HEK293T (cell line): ENCODE measurements around the gene RAPGEF4.

Experiments used
- CTCF ChIA-PET: fragments of 350-600 bp; formaldehyde crosslinking; extraction: SDS; loops from one replicate; lab custom pipeline; 2021; ENCODE audit warnings: antibody characterized with exemption, inconsistent platforms; lab: Yijun Ruan, JAX
- POLR2A ChIA-PET: fragments of 350-600 bp; formaldehyde crosslinking; extraction: SDS; loops from one replicate; lab custom pipeline; 2020; ENCODE audit warnings: antibody characterized with exemption, inconsistent platforms; lab: Yijun Ruan, JAX
- DNase-seq: peaks from one replicate; pipeline ENCODE4 v3.0.0; 2012; ENCODE audit warnings: mixed read lengths; ENCODE audit errors: extremely low spot score
- ARNT ChIP-seq: fragments of 450-650 bp; IDR thresholded peaks from 2 replicates; pipeline ENCODE4 v1.6.1; 2017; ENCODE audit warnings: mild to moderate bottlenecking
- BHLHE40 ChIP-seq: fragments of 450-650 bp; IDR thresholded peaks from 2 replicates; pipeline ENCODE4 v1.6.1; 2016; ENCODE audit warnings: mild to moderate bottlenecking, moderate library complexity, borderline replicate concordance
- CTBP1 ChIP-seq: fragments of 450-650 bp; IDR thresholded peaks from 2 replicates; pipeline ENCODE4 v1.6.1; 2016; ENCODE audit warnings: borderline replicate concordance
- ELF4 ChIP-seq: fragments of 450-650 bp; IDR thresholded peaks from 2 replicates; pipeline ENCODE4 v1.6.1; 2017; ENCODE audit warnings: antibody characterized with exemption
- FOXA1 ChIP-seq: fragments of 450-650 bp; IDR thresholded peaks from 2 replicates; pipeline ENCODE4 v1.6.1; 2016; ENCODE audit warnings: mild to moderate bottlenecking
- FOXK2 ChIP-seq: fragments of 450-650 bp; IDR thresholded peaks from 2 replicates; pipeline ENCODE4 v1.6.1; 2016; ENCODE audit warnings: mild to moderate bottlenecking
- FOXM1 ChIP-seq: fragments of 450-650 bp; IDR thresholded peaks from 2 replicates; pipeline ENCODE4 v1.6.1; 2017; ENCODE audit warnings: mild to moderate bottlenecking, borderline replicate concordance
- HDGF ChIP-seq: fragments of 450-650 bp; IDR thresholded peaks from 2 replicates; pipeline ENCODE4 v1.6.1; 2017; ENCODE audit warnings: antibody characterized with exemption, borderline replicate concordance
- L3MBTL2 ChIP-seq: fragments of 450-650 bp; conservative IDR thresholded peaks from 2 replicates; pipeline ENCODE4 v1.6.1; 2016; ENCODE audit warnings: mild to moderate bottlenecking
- LEF1 ChIP-seq: fragments of 450-650 bp; IDR thresholded peaks from 2 replicates; pipeline ENCODE4 v1.6.1; 2017; ENCODE audit warnings: mild to moderate bottlenecking, borderline replicate concordance
- PKNOX1 ChIP-seq: fragments of 450-650 bp; IDR thresholded peaks from 2 replicates; pipeline ENCODE4 v1.6.1; 2016
- SP1 ChIP-seq: fragments of 450-650 bp; IDR thresholded peaks from 2 replicates; pipeline ENCODE4 v1.6.1; 2017
- SUZ12 ChIP-seq: fragments of 450-650 bp; IDR thresholded peaks from 2 replicates; pipeline ENCODE4 v1.6.1; 2016; ENCODE audit warnings: mild to moderate bottlenecking
- TARDBP ChIP-seq: fragments of 450-650 bp; IDR thresholded peaks from 2 replicates; pipeline ENCODE4 v1.6.1; 2016
- ZNF384 ChIP-seq: fragments of 450-650 bp; IDR thresholded peaks from 2 replicates; pipeline ENCODE4 v1.6.1; 2016

RAPGEF4 gene

GRCh38 chr2:173048522-173048896 is 312.9 kb downstream of the RAPGEF4 start:
- TF ChIP-seq ELF4: no peak
- no peak for TF ChIP-seq SP1
- no peak for TF ChIP-seq ZNF384
- TF ChIP-seq HDGF: no peak
- TF ChIP-seq L3MBTL2: no peak
- no peak for TF ChIP-seq BHLHE40
- no peak for TF ChIP-seq CTBP1
- no peak for TF ChIP-seq PKNOX1
- no peak for TF ChIP-seq LEF1
- ChIA-PET POLR2A (no interaction called here), CTCF (interaction anchor here (0.6 kb wide), 1 partner anchor 10 kb away, joined by 3 read pairs; no protein-coding TSS in a partner anchor)
- no peak for DNase-seq

- CTCF ChIA-PET: interaction anchor here (0.6 kb wide), 1 partner anchor 10 kb away, joined by 3 read pairs; no protein-coding TSS in a partner anchor
- TF ChIP-seq ELF4 (no peak), HDGF (no peak), PKNOX1 (no peak), LEF1 (no peak), SP1 (no peak), FOXK2 (no peak), FOXM1 (no peak)
- POLR2A ChIA-PET: interaction anchor here (0.6 kb wide), 1 partner anchor 154 kb away, joined by 3 read pairs; no protein-coding TSS in a partner anchor
- DNase-seq: no peak
These were observed 313.4 kb downstream of the RAPGEF4 start for GRCh38 chr2:173048897-173049661.

DNA sequence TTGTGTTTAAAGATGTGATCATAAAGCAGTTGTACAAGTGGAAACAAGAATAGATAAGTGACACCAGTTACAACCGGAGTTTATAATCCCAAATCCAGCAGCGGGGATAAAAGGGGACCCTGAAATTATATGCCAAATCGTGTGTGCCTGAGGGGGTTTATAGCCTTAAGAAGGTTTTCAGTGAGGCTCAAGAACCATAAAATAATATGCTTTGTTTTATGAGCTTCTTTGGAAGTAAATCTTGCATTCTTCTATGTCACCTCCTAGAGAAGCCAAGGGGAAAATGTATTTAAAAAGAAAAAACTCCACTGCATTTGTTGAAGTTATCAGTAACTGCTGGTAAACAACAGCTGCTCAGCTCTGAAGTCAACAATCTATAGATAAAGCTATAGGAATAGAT is 314.2 kb downstream of the RAPGEF4 start:
- no peak for DNase-seq
- ChIA-PET CTCF (interaction anchor here (0.6 kb wide), 1 partner anchor 79 kb away, joined by 4 read pairs; no protein-coding TSS in a partner anchor), POLR2A (no interaction called here)
- TF ChIP-seq SP1 (no peak), TARDBP (no peak), PKNOX1 (peak; percentile 44; the same call in 1 of the 2 replicates), FOXM1 (no peak)

DNA sequence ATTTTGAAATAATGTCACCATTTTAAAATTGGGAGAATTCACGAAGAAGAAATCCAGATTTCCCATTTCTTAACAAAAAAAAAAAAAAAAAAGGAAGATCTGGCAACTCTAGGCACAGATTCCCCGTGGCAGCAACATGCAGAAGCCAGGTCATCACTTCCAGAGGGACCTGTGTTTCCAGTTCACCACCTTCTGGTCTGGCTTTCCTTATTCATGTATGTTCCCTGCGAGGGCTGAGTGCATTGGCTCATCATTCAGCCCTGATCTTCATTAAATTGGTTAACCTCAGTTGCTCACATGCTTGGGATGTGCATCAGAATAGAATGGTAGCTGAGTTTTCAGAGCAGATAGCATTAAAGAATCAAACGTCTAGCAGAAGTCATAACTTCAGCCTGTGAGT is 315.0 kb downstream of the RAPGEF4 start:
- DNase-seq: no peak
- POLR2A ChIA-PET: no interaction called here
- CTCF ChIA-PET: interaction anchor here (0.5 kb wide), 1 partner anchor 271 kb away, joined by 3 read pairs; no protein-coding TSS in a partner anchor
- no peak for TF ChIP-seq BHLHE40
- no peak for TF ChIP-seq FOXA1
- no peak for TF ChIP-seq TARDBP
- TF ChIP-seq FOXK2: no peak
- TF ChIP-seq ARNT: no peak
- no peak for TF ChIP-seq PKNOX1
- no peak for TF ChIP-seq L3MBTL2
- TF ChIP-seq HDGF: no peak
- TF ChIP-seq CTBP1: no peak
- TF ChIP-seq SUZ12: no peak
- no peak for TF ChIP-seq LEF1

- ChIA-PET CTCF (interaction anchor here (0.5 kb wide), 1 partner anchor 270 kb away, joined by 3 read pairs; no protein-coding TSS in a partner anchor), POLR2A (no interaction called here)
- TF ChIP-seq PKNOX1: peak; percentile 72
- no peak for TF ChIP-seq L3MBTL2
- no peak for DNase-seq
These were observed 316.0 kb downstream of the RAPGEF4 start for GRCh38 chr2:173051463-173052215.
